DMS 273 treated with DMSO at 0.1 percent for 48 hours (cell line): ENCODE results near the gene PITX1.
"Not testable (repeated sequence)": the region's sequence is repeated elsewhere in the genome, so short reads cannot be mapped to it uniquely, and the experiment has no call there.

ENCODE experiments used
- DNase-seq: peaks from one replicate; lab custom pipeline; 2025; lab: John Stamatoyannopoulos, UW

Gene PITX1

DNA sequence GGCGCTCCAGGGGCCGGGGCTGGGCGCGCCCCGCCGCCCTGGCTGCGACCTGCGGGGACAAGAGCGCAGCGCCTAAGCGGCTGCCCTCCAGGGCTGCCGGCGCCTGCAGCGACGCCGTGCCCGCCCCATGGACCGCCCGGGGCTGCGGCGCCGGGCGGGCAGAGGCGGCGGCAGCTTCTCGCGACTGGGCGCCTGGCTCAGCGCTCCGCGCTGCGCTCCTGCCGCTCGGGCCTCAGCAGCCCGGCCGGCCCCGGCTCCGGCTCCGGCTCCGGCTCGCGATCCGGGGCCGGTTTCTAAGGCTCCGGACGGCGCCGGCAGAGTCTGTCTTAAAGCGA, at the start of gene PITX1:
Gene PITX1, minus strand, starts transcription at position 328 of the 335 bp plus-strand sequence. CDS start 347 bp downstream, outside the sequence.
- DNase-seq, result no peak

DNA sequence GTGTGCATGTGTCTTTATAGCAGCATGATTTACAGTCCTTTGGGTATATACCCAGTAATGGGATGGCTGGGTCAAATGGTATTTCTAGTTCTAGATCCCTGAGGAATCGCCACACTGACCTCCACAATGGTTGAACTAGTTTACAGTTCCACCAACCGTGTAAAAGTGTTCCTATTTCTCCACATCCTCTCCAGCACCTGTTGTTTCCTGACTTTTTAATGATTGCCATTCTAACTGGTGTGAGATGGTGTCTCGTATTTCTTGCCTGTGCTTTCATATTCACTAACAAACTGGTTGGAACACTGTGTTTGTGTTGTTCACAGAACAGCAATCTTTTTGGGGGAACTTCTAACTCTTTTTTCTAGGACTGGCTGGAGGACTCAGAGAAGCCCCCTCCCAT, 49.3 kb upstream of the PITX1 start:
- not testable (repeated sequence) for DNase-seq

DNA sequence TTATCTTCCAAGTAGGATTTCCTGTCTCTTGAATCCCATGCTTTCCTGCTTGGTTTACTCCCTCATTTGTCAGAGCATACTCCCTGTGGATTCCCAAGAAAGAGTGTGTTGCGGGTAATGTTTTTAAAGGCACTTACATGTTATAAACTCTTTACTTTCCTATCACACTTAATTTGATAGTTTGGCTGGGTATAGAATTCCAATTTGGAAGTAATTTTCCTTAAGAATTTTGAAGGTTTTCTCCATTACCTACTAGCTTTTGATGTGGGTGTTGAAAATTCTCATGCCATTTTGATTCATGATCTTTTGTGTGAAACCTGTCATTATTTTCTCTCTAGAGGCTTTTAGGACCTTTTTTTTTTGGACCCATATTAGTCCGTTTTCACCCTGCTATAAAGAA, 47.2 kb upstream of the PITX1 start:
- no peak for DNase-seq

DNA sequence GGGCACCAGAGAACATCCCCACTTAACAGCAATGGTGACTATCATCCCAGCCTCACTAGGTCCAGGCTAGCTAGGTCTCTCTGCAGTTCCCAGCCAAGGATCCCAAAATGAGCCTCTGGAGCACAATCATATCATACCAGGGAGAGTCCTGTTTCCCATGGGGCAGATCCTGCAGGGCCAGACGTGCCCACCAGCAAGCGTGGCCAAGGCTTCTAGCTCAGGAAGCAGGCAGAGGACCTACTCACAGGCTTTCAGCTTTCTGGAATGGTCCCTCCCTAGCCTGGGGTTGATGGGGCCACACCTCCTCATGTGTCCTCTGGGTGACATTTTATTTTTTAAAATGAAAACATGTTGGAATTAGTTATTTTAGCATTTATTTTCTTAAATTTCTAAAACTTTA, 45.7 kb upstream of the PITX1 start:
- no peak for DNase-seq

DNA sequence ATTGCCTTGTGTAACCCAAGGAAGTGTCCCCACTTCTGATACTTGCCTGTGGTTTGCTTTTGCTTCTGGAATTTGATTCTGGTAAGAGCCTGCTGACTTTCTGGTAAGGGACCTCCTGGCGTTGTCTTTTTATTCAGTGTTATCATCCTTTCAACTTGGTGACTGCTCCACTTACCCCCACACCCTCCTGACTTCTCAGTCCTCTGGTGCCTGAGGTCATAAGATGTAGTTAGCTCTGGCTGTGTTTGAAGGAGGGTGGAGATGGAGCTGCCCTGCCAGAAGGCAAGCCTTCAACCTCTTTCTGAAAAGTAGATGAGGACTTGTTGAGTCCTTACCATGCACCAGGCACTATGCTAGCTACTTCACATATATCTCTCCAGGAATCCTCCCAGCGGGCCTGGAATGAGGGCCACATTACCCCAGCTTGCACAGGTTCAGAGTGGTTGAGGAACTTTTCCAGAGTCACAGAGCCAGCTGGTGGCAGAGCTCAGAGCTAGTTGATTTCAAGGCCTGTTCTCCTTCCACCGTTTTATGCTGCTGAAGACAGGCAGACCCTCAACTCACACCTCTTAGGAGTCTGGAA, 45.2 kb upstream of the PITX1 start:
- no peak for DNase-seq

DNA sequence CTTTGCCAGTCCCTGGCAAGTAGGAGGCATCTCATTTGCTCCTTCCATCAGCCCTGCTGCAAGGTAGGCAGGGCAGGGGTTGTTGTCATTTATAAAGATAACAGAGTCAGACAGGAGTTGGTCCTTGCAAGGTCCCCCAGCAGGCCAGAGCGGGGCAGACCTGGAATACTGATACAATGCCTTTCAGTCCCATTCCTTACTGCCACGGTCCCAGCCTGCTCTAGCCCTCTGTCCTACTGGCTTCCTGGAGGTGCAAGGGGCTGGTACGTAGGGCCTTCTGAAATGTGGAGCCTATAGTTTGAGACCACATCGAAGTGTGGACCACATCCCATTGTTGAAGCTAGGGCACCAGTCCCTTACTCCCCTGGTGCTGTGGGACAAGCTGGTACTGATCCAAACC, 42.8 kb upstream of the PITX1 start:
- DNase-seq, result no peak

DNA sequence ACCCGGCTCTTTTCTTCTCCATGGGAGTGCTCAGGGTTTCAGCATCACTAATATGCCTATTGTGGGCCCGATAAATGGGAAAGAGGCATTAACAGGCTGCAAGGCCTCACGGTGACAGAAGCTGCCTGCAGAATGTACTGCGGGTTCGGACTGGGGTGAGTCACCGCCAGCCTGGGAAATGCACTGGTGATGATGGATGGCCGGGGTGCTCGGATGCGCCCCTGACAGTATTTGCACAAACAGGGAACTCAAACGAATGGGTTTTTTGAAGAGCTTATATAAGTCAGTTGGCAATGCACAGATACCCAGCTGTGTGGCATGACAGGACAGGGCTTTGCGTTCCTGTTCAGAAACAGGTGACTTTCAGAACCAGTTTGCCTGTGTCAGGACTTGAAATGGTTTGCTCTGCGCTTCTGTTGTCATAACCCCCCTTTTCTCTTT, 42.0 kb upstream of the PITX1 start:
- no peak for DNase-seq

DNA sequence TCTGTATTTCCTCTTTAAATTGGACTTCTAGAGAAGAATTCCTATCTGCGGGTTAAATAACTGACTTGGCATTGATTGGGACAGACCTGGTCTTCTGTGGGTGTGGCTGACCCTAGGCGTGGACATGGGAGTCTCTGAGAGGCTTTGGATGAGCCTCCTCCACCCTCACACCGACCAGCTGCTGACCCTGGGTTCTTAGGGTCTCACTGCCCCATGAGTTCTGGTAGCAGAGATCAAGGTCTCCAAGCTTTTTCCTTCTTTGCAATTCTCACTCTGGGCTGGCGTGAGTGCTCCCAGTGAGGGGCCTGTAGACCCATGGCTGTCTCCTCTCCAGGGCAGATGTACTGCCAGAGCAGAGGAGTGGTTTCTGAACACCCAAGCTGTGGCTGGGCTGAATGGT, 41.6 kb upstream of the PITX1 start:
- DNase-seq, result no peak

DNA sequence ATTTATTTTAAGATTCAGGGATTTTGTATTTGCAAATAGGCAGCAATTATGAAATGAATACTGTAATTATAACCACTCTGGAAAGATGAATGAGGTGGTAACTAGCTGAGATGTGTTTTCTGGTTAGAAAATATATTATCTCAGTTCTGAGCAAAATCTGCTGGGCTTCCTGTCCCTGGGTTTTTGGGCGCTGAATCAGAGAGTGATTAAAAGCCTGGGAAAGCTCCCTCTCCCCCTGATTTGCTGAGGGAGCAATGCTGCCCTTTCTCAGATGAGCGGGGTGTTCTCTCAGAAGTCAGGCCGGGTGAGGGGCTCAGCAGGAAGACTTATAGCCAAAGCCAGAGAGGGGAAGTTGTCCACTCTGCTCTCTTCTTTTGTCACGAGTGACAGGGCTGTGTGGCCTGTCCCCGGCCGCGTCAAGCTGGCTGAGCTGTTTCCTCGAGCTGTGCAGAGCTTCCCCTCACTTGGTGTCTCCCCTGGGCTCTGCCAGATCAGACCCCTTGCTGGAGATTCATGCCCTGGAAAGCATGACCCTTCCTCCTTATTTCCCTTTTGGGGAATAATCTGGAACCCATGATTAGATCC, 39.8 kb upstream of the PITX1 start:
- DNase-seq, result no peak

DNA sequence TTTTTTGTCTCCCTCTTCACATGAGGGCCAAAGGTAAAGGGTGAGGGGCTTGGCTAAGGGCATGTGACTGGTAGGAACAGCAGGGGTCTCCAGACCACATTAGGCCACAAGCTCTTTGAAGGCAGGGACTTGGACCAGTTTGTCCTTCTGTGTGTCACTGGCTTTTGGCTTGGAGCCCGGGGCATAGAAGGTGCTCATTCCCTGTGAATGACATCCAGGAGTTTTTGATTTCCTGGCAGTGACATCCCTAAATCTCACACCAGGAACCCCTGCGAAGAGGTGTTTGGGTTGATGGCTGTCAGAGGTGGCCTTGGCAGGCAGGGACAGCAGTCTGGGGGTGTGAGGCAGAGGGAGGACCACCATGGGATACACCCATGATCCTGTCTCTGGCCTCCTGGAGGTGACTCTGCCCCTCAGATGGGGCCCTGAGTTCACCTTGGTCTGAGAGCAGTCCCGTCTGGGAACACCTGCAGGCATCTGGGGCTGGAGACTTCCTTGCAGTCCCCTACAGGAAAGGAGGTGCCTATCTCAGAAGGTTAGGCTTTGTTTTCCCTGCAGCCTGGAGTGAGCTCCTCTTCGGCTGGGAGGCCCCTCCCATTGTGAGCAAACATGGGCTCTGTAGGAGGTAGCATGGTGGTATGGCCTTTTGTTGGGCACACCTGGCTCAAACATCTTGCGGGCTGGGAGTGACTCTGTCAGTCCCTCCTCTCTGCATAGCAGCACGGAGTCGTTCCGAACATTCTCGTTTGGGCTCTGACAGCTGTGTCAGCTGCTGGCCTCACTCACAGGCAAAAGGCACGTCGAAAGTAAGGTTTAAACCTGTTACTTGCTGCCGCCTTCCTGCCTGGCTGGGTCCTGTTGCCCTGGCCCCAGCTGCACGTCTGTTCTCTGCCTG, 38.6 kb upstream of the PITX1 start:
- no peak for DNase-seq

DNA sequence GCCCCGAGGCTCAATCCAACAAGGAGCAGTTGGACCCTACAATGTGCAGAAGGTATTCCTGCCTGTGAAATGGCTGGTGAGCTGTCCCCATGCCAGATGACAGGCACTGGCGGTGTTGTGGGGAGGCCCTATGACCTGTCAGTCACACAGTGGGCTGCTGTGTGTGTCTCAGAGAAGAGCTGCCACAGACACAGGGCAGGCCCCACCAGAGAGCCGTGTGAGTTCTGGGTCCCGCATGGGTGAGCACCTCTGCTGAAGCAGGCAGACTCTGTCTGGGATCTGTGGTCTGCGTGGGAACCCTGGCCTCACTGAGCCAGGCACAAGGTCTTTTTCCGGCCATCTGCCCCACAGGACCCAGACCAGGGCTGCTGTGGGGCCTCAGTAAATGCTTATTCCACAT, 37.3 kb upstream of the PITX1 start:
- no peak for DNase-seq

DNA sequence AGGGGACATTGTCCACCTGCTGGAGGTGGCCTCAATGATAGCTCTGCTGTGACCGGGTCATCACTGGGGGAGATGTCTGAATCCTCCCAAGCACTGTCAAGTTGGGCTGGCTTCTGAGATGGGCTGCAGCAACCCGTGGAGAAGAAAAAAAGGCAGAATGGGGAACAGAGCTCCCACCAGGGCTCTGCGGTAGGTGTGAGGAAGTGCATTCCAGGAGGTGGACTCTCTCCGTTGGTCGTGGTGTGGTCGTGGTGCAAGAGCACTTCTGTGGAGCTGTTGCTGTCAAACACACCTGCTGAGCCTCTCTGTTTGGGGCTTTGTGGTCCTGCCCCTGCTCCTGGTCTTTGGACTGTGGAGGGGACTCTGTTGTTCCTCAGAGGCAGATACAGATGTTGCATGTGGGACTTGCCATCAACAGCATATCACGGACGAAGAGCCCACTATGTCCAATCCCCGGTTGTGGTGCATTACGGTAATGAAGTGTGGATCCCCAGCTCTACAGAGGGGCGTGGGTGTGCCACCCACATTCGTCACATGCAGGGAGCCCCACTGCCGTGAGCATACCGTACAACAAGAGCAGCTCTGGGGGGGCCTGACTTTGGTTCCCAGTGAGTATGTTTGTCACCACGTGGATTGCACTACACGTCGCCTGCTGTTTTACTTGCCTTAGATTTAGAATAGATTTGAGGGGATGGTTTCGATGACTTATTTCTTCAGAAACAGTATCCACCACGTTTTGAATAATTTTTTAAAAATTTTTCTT, 36.0 kb upstream of the PITX1 start:
- no peak for DNase-seq

DNA sequence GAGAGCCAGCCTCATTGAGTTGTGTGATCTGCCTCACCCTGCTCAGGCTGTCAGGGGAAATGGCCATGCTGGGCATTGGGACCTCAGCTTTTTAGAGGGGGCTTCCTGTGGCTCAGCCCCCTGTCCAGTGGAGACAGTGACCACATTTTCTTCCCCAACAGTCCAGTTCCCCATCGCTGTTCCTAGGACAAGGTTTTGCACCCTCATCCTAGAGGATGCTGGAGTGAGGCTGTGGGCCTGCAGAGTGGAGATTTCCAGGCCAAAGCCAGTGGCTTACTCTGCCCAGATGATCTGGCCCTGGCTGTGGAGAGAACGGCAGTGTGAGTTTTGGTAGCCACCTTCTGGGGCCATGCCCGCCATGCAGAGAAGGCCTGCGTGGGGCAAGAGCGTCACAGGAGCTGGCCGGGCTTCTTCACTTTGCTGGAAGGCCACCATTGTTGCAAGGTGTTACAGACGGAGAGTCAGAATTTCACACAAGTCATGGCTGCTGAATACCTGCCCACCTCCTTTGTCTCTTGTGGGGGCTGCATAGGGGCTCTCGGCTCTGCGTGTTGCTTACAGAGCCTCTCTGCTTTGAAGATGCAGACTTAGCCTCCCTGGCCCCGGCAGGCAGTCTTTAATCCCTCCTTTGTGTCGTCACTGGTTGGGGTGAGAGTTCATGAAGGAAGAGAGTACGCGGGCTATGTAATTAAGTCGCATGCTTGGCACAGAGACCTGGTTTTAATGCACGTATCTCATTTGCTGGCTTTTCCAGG, 35.2 kb upstream of the PITX1 start:
- DNase-seq, result no peak

DNA sequence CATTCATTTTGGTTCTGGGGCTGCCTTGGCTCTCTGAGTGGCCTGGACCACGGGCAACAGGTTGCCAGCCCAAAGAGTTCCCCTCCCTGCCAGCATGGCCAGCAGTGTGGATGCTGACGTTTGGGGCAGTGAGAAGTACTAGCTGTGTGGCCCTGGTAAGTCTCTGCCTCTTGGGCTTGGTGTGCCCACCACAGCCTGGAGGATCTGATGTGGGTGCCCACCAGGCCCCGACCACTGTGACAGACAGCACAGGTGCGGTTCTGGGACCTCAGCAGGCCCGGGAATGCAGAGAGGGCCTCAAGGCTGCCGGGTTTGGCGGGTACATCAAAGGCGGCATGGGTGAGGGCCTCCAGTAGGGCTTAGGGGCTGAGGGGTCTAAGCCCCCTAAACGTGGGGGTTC, 33.6 kb upstream of the PITX1 start:
- no peak for DNase-seq

DNA sequence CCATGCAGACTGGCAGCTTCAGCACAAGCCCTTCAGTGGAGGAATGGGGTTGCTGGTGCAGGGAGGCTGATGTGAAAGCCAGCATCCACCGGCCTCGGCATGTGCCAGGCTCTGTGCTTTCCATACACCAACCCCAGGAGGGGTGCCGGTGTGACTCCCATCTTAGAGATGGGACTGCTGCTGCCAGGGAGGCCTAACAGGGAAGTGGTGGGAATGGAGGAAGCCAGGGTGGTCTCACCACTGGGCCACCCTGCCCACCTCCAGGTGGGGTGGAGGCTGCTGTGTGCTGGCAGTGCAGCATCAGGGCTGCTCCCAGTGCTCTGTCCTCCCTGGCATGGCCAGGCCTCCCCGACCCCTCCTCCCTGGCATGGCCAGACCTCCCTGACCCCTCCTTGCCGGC, 32.8 kb upstream of the PITX1 start:
- DNase-seq, result no peak

DNA sequence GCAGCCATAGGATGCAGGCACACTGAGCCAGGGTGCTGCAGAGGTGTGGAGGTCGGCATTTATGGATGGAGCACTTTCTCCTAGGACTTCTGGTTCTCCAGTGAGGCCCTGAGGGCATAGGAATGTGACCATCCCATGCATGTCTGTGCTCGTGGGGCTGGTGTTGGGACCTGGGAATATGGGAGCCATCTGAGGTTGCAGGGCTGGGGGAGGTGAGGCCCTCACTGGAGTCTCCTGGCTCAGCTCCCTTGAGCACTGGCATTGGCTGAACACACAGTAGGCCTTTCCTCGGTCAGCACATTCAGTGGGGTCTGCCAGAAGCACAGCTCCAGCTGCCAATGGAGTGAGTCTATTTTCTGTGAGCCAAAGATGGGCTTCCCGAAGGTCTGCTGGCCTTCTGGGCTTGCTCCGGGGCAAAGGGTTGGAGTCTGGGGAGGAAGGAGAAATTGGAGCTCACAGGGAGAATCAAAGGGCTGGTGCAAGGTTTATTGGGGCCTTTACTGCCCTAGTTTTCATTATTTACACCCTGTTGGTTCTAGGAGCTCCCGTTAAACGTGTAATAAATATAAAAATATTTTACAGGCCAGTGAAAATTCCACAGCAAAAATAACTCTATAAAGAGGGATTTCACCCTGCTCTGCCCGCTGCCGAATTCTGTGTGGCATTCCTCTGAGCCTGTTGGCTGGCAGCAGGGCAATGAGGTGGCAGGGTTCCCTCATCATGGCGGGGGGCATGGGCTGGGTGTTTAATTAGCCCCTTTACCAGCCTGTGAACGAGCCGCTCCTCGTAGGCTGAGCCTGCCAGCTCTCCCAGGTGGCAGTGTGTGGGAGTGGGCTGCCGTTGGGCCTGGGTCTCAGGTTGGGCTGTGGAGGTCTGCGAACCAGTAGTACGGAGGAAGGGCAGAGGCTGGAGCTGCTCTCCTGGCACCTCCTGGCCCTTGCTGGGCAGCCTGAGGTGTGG, 31.6 kb upstream of the PITX1 start:
- no peak for DNase-seq

DNA sequence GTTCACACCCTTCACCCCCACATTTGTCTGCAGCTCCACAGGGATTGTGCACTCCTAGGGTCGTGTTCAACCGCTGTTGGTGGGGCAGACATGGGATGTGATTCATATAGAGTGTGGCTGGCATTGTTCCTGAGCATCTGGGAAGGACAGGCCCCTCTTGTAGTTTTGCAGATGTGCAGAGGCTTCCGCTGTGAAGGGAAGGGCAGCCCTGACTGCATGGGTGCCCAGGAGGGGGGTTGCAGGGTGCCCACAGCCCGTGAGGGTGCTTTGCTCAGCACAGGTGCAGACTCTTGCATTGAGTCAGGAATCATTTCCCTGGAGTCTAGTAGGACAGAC, 30.2 kb upstream of the PITX1 start:
- no peak for DNase-seq

DNA sequence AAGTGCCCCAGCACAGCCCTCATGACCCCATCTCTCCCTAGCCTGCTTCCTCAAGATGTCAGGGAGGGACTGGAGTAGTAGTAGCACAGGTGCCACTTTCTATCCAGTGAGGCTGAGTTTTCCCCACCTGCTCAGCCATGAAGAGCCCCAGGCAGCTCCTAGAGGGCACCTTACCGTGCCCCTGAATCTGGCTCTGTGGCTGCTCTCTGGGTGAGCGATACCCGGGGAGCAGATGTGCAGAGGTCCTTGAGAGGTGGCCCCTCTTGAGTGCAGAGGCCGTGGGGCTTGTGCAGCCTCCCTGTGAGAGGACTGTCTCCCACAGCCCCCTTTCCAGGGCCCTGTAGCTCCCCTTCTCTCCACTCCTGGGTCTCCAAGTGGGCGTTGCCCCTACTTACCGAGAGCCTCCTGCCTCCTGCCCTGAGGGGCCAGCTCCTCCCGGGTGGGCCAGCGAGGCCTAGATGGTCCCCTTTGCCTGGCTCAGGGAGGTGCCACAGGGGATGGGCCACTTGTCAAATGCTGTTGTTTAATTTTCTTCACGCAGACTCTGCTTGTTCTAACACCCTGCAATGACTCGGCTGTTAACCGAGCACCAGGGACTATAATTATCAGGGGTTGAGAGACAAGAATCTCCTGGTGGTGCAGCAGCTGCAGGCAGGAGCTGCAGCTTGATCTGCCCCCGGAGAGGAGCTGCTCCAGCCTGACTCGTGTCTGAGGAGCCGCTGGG, 29.6 kb upstream of the PITX1 start:
- DNase-seq, result no peak

DNA sequence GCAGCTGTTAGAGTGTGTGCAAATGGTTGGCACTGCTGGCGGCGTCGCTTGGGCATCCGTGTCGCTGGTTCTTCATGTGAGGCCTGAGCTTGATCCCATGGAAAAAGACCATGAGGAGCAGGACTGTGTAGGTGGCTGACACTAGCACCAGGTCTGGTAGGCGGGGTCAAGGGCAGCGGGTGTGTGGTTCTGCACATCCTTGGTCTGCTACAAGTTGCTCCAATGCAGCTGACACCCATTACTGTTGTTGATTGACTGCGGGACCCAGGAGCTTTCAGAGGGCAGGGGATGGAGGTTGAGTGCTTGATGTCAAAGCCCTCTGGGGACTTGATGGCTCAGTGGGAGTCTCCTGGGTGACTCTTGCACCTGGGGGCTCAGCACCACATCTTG, 29.0 kb upstream of the PITX1 start:
- no peak for DNase-seq
